Fibroblast of pulmonary artery (primary cell): ENCODE data around the gene OXER1.
A peak's percentile ranks its signal among the peaks of the same experiment; 100 is the strongest.

Experiments used
- DNase-seq: peaks from one replicate; pipeline ENCODE4 v3.0.0-alpha.2; 2010; ENCODE audit warnings: low read depth
- H3K4me3 ChIP-seq: replicated peaks from 2 replicates; pipeline ENCODE4 v1.5.1; 2011; ENCODE audit warnings: low read depth, mild to moderate bottlenecking, control low read depth, low read length, moderate library complexity
- CTCF ChIP-seq: IDR thresholded peaks from 2 replicates; pipeline ENCODE4 v1.5.1; 2011; ENCODE audit warnings: mild to moderate bottlenecking, control low read depth, low read length, inconsistent platforms; ENCODE audit errors: missing control alignments

The OXER1 gene

GRCh38 chr2:42794271-42795046, 30.5 kb upstream of the OXER1 start:
- peak; percentile 38 for DNase-seq
- peak; percentile 51 for TF ChIP-seq CTCF
- no peak overlapping the region for H3K4me3 ChIP-seq

GRCh38 chr2:42793334-42794270, 29.7 kb upstream of the OXER1 start:
- H3K4me3 ChIP-seq = no peak overlapping the region
- peak; percentile 26 for DNase-seq
- TF ChIP-seq CTCF = no peak

GRCh38 chr2:42792583-42793333, 28.8 kb upstream of the OXER1 start, which contains the start of gene HAAO:
Gene HAAO (minus strand): TSS chr2:42792583. CDS start chr2:42792536, 47 bp downstream.
- TF ChIP-seq CTCF = no peak
- H3K4me3 ChIP-seq = peak within 1 kb of the TSS; percentile 35
- DNase-seq = no peak

- DNase-seq = no peak
- TF ChIP-seq CTCF = no peak
- H3K4me3 ChIP-seq = peak overlapping the region; percentile 27
These were observed 28.2 kb upstream of the OXER1 start for GRCh38 chr2:42792087-42792582.

- no peak for DNase-seq
- H3K4me3 ChIP-seq = no peak overlapping the region
These were observed 27.7 kb upstream of the OXER1 start for GRCh38 chr2:42791606-42792005.

More at GRCh38 chr2:42791606-42792005, 27.7 kb upstream of the OXER1 start:
- TF ChIP-seq CTCF = no peak
